Gastrocnemius medialis (tissue), 4 donors: ENCODE measurements around the gene ADARB1. TPM values are rescaled to one million over a fixed set of nuclear protein-coding genes. Genes with fewer than 3 reads are reported as not detected.

Experiments used
- ATAC-seq, 2 donors: fragments of 150-250 bp; one replicate each; pipeline ENCODE4 v1.9.1; 2016
- DNase-seq, 2 donors: peaks; one replicate each; pipeline ENCODE4 v3.0.0-alpha.2; 2019
- H3K27ac ChIP-seq, 4 donors: fragments of 200-600 bp; sonication (generic); 1 replicate in 1 of 4; 2 replicates in 3 of 4; pipeline ENCODE4 v1.5.1; 2016 to 2018; ENCODE audit warnings: mild to moderate bottlenecking in 2 of 4, moderate library complexity in 1 of 4
- H3K27me3 ChIP-seq, 3 donors: fragments of 200-600 bp; sonication (generic) in 2 of 3; 1 replicate in 1 of 3; 2 replicates in 2 of 3; pipeline versions ENCODE4 v1.5.1 to v1.6.0; 2016 to 2019; ENCODE audit warnings: mild to moderate bottlenecking in 1 of 3, moderate library complexity in 1 of 3
- H3K36me3 ChIP-seq, 2 donors: fragments of 200-600 bp; sonication (generic) in 1 of 2; one replicate each; pipeline ENCODE4 v1.5.1; 2017 to 2018
- H3K4me1 ChIP-seq, 2 donors: fragments of 200-600 bp; sonication (generic) in 1 of 2; one replicate each; pipeline ENCODE4 v1.5.1; 2016 to 2017; ENCODE audit warnings: mild to moderate bottlenecking in 2 of 2
- H3K4me3 ChIP-seq, 4 donors: fragments of 200-600 bp; sonication (generic) in 3 of 4; 1 replicate in 1 of 4; 2 replicates in 3 of 4; pipeline ENCODE4 v1.5.1; 2016 to 2019; ENCODE audit warnings: mild to moderate bottlenecking in 2 of 4
- H3K9me3 ChIP-seq, 3 donors: fragments of 200-600 bp; sonication (generic) in 2 of 3; 1 replicate in 1 of 3; 2 replicates in 2 of 3; pipeline ENCODE4 v1.5.1; 2016 to 2019
- POLR2A ChIP-seq, 2 donors: fragments of 450-650 bp; IDR thresholded peaks; one replicate each; pipeline ENCODE4 v1.6.1; 2017; ENCODE audit warnings: antibody characterized with exemption in 2 of 2, mild to moderate bottlenecking in 2 of 2, moderate library complexity in 2 of 2
- in situ Hi-C, 4 donors: fragments of 200-750 bp; cut with MboI; loops; one replicate each; pipeline versions ENCODE4 v1.15.0 to v1.8.0; 2017; ENCODE audit warnings: low sequenced_read_pairs in 4 of 4
- intact Hi-C: fragments of 100-400 bp; cut with DNase I; formaldehyde crosslinking; loops from one replicate; pipeline ENCODE4 v1.15.1; 2023; ENCODE audit warnings: low total_unique reads
- total RNA-seq, 4 donors: library from RNA; depleted of rRNA; stranded (reverse); fragments of >200 nt; gene quantifications; one replicate each; pipeline versions ENCODE4 v1.1.0 to v1.2.3, GENCODE V29; 2016
- TF ChIP-seq, protein P1 (sequence below), 5 experiments: fragments of 450-650 bp in 3 of 5; fragments of 200-600 bp in 2 of 5; sonication (generic) in 2 of 5; IDR thresholded peaks in 4 of 5; conservative IDR thresholded peaks in 1 of 5; 1 replicate in 4 of 5; 2 replicates in 1 of 5; pipeline ENCODE4 v1.5.1; 2016 to 2019; ENCODE audit warnings: antibody characterized with exemption in 5 of 5, mild to moderate bottlenecking in 3 of 5, moderate library complexity in 3 of 5

Gene ADARB1
- total RNA-seq, 4 donors from 2014 or later = 5.9 to 11.5 (median 6.9) TPM

- H3K27me3 ChIP-seq = no peaks in the 10 kb centered on the region
- no peaks in the 10 kb centered on the region for H3K4me1 ChIP-seq
- H3K9me3 ChIP-seq = no peaks in the 10 kb centered on the region
- in situ Hi-C loops = no loop called here
- no peak overlapping the region for H3K4me3 ChIP-seq
- intact Hi-C loops = no loop called here
- ATAC-seq (no peak), DNase-seq (no peak)
- no peak for TF ChIP-seq POLR2A (IDR thresholded peaks at IDR 0.05)
- TF ChIP-seq, protein P1, sequence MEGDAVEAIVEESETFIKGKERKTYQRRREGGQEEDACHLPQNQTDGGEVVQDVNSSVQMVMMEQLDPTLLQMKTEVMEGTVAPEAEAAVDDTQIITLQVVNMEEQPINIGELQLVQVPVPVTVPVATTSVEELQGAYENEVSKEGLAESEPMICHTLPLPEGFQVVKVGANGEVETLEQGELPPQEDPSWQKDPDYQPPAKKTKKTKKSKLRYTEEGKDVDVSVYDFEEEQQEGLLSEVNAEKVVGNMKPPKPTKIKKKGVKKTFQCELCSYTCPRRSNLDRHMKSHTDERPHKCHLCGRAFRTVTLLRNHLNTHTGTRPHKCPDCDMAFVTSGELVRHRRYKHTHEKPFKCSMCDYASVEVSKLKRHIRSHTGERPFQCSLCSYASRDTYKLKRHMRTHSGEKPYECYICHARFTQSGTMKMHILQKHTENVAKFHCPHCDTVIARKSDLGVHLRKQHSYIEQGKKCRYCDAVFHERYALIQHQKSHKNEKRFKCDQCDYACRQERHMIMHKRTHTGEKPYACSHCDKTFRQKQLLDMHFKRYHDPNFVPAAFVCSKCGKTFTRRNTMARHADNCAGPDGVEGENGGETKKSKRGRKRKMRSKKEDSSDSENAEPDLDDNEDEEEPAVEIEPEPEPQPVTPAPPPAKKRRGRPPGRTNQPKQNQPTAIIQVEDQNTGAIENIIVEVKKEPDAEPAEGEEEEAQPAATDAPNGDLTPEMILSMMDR (IDR thresholded peaks at IDR 0.05 in 4 of 5, conservative IDR thresholded peaks at IDR 0.05 in 1 of 5) = no peak
- no peaks in the 10 kb centered on the region for H3K36me3 ChIP-seq
- H3K27ac ChIP-seq = no peak overlapping the region
These were observed 76.3 kb downstream of the ADARB1 start for GRCh38 chr21:45150638-45151131.

GRCh38 chr21:45151445-45152160, 77.2 kb downstream of the ADARB1 start:
- no peak for ATAC-seq
- H3K4me3 ChIP-seq = no peak overlapping the region
- no peaks in the 10 kb centered on the region for H3K27me3 ChIP-seq
- no peak overlapping the region for H3K27ac ChIP-seq
- H3K9me3 ChIP-seq = no peaks in the 10 kb centered on the region
- no peaks in the 10 kb centered on the region for H3K4me1 ChIP-seq
- DNase-seq = no peak
- H3K36me3 ChIP-seq = no peaks in the 10 kb centered on the region
- intact Hi-C loops (no loop called here), in situ Hi-C loops (no loop called here)
- TF ChIP-seq, protein P1 (IDR thresholded peaks at IDR 0.05 in 4 of 5, conservative IDR thresholded peaks at IDR 0.05 in 1 of 5) = no peak
- TF ChIP-seq POLR2A (IDR thresholded peaks at IDR 0.05) = no peak

DNA sequence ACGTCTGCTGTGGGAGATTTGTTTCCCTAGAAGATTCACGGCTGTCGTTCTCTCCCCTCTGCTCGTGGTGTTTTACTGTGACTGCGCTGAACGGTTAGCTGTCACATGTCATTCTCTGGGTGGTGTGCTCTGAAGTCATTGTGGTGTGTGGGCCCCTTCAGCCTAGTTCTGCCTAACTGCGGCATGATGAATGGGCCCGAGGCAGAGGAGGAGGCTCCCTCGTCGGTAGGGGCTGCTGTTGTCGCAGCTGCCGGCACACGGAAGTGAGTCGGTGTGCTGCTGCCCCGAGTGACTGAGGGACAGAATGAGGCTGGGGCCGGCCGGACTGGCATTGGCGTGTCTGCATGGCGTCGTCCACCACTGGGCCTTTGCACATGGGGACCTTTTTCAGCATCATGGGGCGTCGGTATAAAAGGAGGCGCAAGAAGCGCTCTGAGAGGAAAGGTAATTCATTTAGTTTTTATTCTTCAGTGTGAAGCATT, 77.9 kb downstream of the ADARB1 start:
- intact Hi-C loops (no loop called here), in situ Hi-C loops (no loop called here)
- no peak overlapping the region for H3K4me3 ChIP-seq
- H3K27ac ChIP-seq = no peak overlapping the region
- no peak for TF ChIP-seq POLR2A (IDR thresholded peaks at IDR 0.05)
- TF ChIP-seq, protein P1 (IDR thresholded peaks at IDR 0.05 in 4 of 5, conservative IDR thresholded peaks at IDR 0.05 in 1 of 5) = peak in 1 of 5 experiments; percentile 32
- H3K36me3 ChIP-seq = no peaks in the 10 kb centered on the region
- H3K27me3 ChIP-seq = no peaks in the 10 kb centered on the region
- ATAC-seq (no peak), DNase-seq (no peak)
- H3K9me3 ChIP-seq = no peaks in the 10 kb centered on the region
- H3K4me1 ChIP-seq = no peaks in the 10 kb centered on the region

- H3K4me1 ChIP-seq = no peaks in the 10 kb centered on the region
- in situ Hi-C loops (no loop called here), intact Hi-C loops (no loop called here)
- no peak for DNase-seq
- no peaks in the 10 kb centered on the region for H3K9me3 ChIP-seq
- H3K36me3 ChIP-seq = no peaks in the 10 kb centered on the region
- no peak for ATAC-seq
- no peaks in the 10 kb centered on the region for H3K27me3 ChIP-seq
- H3K4me3 ChIP-seq = no peak overlapping the region
- TF ChIP-seq POLR2A (IDR thresholded peaks at IDR 0.05) = no peak
- TF ChIP-seq, protein P1 (IDR thresholded peaks at IDR 0.05 in 4 of 5, conservative IDR thresholded peaks at IDR 0.05 in 1 of 5) = no peak
- H3K27ac ChIP-seq = no peak overlapping the region
These were observed 79.3 kb downstream of the ADARB1 start for GRCh38 chr21:45153358-45154318.
